SU-DHL-6 (cell line): ENCODE data around the gene C1orf52.

Source experiments
- H2AFZ ChIP-seq: fragments of 200-600 bp; sonication (generic); 2 replicates; pipeline ENCODE4 v1.6.1; 2014; ENCODE audit warnings: low read depth, mild to moderate bottlenecking, moderate library complexity, mixed read lengths, antibody characterized with exemption, low read length; ENCODE audit not compliant: severe bottlenecking
- H3F3A ChIP-seq: fragments of 200-600 bp; shearing (Covaris generic); 2 replicates; pipeline ENCODE4 v1.6.0; 2016; ENCODE audit warnings: antibody characterized with exemption, mild to moderate bottlenecking; ENCODE audit not compliant: insufficient read depth
- H3K27ac ChIP-seq: fragments of 200-600 bp; sonication (generic); 2 replicates; pipeline ENCODE4 v1.5.1; 2016; ENCODE audit warnings: low read depth, mild to moderate bottlenecking, low read length, moderate library complexity, mixed read lengths
- H3K27me3 ChIP-seq: fragments of 200-600 bp; sonication (generic), shearing (Covaris generic); 2 replicates; pipeline ENCODE4 v1.6.0; 2014; ENCODE audit warnings: mild to moderate bottlenecking, low read length
- H3K36me3 ChIP-seq: fragments of 200-600 bp; sonication (generic); 2 replicates; pipeline ENCODE4 v1.6.1; 2014; ENCODE audit warnings: mild to moderate bottlenecking, low read length, mixed read lengths
- H3K4me2 ChIP-seq: fragments of 300-600, 200-600 bp; shearing (Covaris generic), sonication (generic); 2 replicates; pipeline ENCODE4 v1.6.0; 2014; ENCODE audit warnings: low read length, low read depth, mild to moderate bottlenecking; ENCODE audit not compliant: poor library complexity, severe bottlenecking
- H3K4me3 ChIP-seq: fragments of 200-600 bp; sonication (generic); 2 replicates; pipeline ENCODE4 v1.5.1; 2014; ENCODE audit warnings: antibody characterized with exemption, low read length, mild to moderate bottlenecking, mixed read lengths; ENCODE audit not compliant: insufficient read depth, poor library complexity, severe bottlenecking
- H3K79me2 ChIP-seq: fragments of 200-600 bp; sonication (generic); 2 replicates; pipeline ENCODE4 v1.6.1; 2014; ENCODE audit warnings: mild to moderate bottlenecking, low read length, moderate library complexity; ENCODE audit not compliant: insufficient read depth
- H3K9ac ChIP-seq: fragments of 200-600 bp; sonication (generic); 2 replicates; pipeline ENCODE4 v1.7.0; 2014; ENCODE audit warnings: mild to moderate bottlenecking, low read length
- H3K9me2 ChIP-seq: fragments of 200-600 bp; sonication (generic); replicated peaks from 2 replicates; pipeline ENCODE4 v1.6.1; 2014; ENCODE audit warnings: low read length; ENCODE audit not compliant: insufficient read depth
- H3K9me3 ChIP-seq: fragments of 200-600 bp; sonication (generic); 2 replicates; pipeline ENCODE4 v1.6.1; 2014; ENCODE audit warnings: low read length, mixed read lengths; ENCODE audit not compliant: insufficient read depth
- H4K20me1 ChIP-seq: fragments of 200-600 bp; sonication (generic); 2 replicates; pipeline ENCODE4 v1.6.1; 2014; ENCODE audit warnings: low read depth, mild to moderate bottlenecking, antibody characterized with exemption, low read length, moderate library complexity, mixed read lengths
- CTCF ChIP-seq: fragments of 200-600 bp; sonication (generic); IDR thresholded peaks from one replicate; pipeline ENCODE4 v1.5.1; 2017; ENCODE audit warnings: antibody characterized with exemption, mild to moderate bottlenecking, low read length, moderate library complexity; ENCODE audit not compliant: insufficient read depth, poor library complexity, severe bottlenecking
- EZH2phosphoT487 ChIP-seq: fragments of 200-600 bp; sonication (generic), shearing (Covaris generic); conservative IDR thresholded peaks from 2 replicates; pipeline ENCODE4 v1.6.1; 2018; ENCODE audit warnings: mild to moderate bottlenecking, antibody characterized with exemption, low read length, moderate library complexity, mixed read lengths

C1orf52 gene

GRCh38 chr1:85219853-85220610 is 39.4 kb downstream of the C1orf52 start:
- Histone ChIP-seq H3K9me2 (no peaks in the 10 kb centered on the region), H3K4me3 (no peak overlapping the region), H4K20me1 (no peaks in the 10 kb centered on the region), H3K36me3 (no peaks in the 10 kb centered on the region), H3K9ac (no peak overlapping the region), H2AFZ (no peak overlapping the region), H3K79me2 (no peaks in the 10 kb centered on the region), H3K27ac (no peak overlapping the region), H3K27me3 (no peaks in the 10 kb centered on the region), H3F3A (no peaks in the 10 kb centered on the region), H3K4me2 (no peak overlapping the region), H3K9me3 (no peaks in the 10 kb centered on the region)
- TF ChIP-seq CTCF (no peak), EZH2phosphoT487 (no peak)

- Histone ChIP-seq H3K4me3 (no peak overlapping the region), H3K9ac (no peak overlapping the region), H4K20me1 (no peaks in the 10 kb centered on the region), H2AFZ (no peak overlapping the region), H3K9me2 (no peaks in the 10 kb centered on the region), H3K79me2 (no peaks in the 10 kb centered on the region), H3K9me3 (no peaks in the 10 kb centered on the region), H3K27ac (no peak overlapping the region), H3K4me2 (no peak overlapping the region), H3K36me3 (no peaks in the 10 kb centered on the region), H3F3A (no peaks in the 10 kb centered on the region), H3K27me3 (no peaks in the 10 kb centered on the region)
- no peak for TF ChIP-seq EZH2phosphoT487
- TF ChIP-seq CTCF = no peak
Measured at GRCh38 chr1:85216697-85217096, 42.8 kb downstream of the C1orf52 start.

- no peaks in the 10 kb centered on the region for H3K9me2 ChIP-seq
- H3K9me3 ChIP-seq = no peaks in the 10 kb centered on the region
- no peaks in the 10 kb centered on the region for H4K20me1 ChIP-seq
- H3K36me3 ChIP-seq = no peaks in the 10 kb centered on the region
- no peak for TF ChIP-seq CTCF
- no peaks in the 10 kb centered on the region for H3K79me2 ChIP-seq
- no peak overlapping the region for H3K4me3 ChIP-seq
- H3K27me3 ChIP-seq = no peaks in the 10 kb centered on the region
- H3K27ac ChIP-seq = no peak overlapping the region
- H3K4me2 ChIP-seq = no peak overlapping the region
- no peaks in the 10 kb centered on the region for H3F3A ChIP-seq
- H3K9ac ChIP-seq = no peak overlapping the region
- no peak overlapping the region for H2AFZ ChIP-seq
Measured at GRCh38 chr1:85214654-85215053, 44.8 kb downstream of the C1orf52 start.
